NCI-H2227 treated with DMSO at 0.1 percent for 48 hours (cell line): ENCODE results near the gene FILIP1.

Experiments used
- DNase-seq: peaks from one replicate; lab custom pipeline; 2025; lab: John Stamatoyannopoulos, UW

FILIP1 gene

GRCh38 chr6:75268121-75268987, 225.2 kb downstream of the FILIP1 start:
- DNase-seq = no peak

GRCh38 chr6:75267461-75267860, 226.1 kb downstream of the FILIP1 start:
- no peak for DNase-seq

GRCh38 chr6:75266716-75267291, 226.8 kb downstream of the FILIP1 start:
- peak; percentile 9 for DNase-seq

GRCh38 chr6:75263401-75263750, 230.2 kb downstream of the FILIP1 start:
- DNase-seq = no peak

- no peak for DNase-seq
Observed at GRCh38 chr6:75262716-75263400, 230.7 kb downstream of the FILIP1 start.

GRCh38 chr6:75261299-75261698, 232.3 kb downstream of the FILIP1 start:
- no peak for DNase-seq

GRCh38 chr6:75257343-75258087, 236.1 kb downstream of the FILIP1 start:
- DNase-seq = no peak

GRCh38 chr6:75250552-75250951, 243.0 kb downstream of the FILIP1 start:
- DNase-seq = no peak

GRCh38 chr6:75249837-75250236, 243.8 kb downstream of the FILIP1 start:
- DNase-seq = no peak

- no peak for DNase-seq
Observed at GRCh38 chr6:75246386-75246785, 247.2 kb downstream of the FILIP1 start.

- DNase-seq = peak; percentile 56
Observed at GRCh38 chr6:75244063-75244584, 249.5 kb downstream of the FILIP1 start.

GRCh38 chr6:75243333-75244062, 250.1 kb downstream of the FILIP1 start, which contains the start of gene COX7A2:
COX7A2 (minus strand) TSS chr6:75243801; CDS start chr6:75243734, 67 bp downstream.
- peak; percentile 96 for DNase-seq
